ENCODE results near the gene LSP1. TPM values are rescaled to one million over a fixed set of nuclear protein-coding genes. Genes with fewer than 3 reads are reported as not detected.

The LSP1 gene
- total RNA-seq, 1 donor from 2014 or later: 22.9 TPM

DNA sequence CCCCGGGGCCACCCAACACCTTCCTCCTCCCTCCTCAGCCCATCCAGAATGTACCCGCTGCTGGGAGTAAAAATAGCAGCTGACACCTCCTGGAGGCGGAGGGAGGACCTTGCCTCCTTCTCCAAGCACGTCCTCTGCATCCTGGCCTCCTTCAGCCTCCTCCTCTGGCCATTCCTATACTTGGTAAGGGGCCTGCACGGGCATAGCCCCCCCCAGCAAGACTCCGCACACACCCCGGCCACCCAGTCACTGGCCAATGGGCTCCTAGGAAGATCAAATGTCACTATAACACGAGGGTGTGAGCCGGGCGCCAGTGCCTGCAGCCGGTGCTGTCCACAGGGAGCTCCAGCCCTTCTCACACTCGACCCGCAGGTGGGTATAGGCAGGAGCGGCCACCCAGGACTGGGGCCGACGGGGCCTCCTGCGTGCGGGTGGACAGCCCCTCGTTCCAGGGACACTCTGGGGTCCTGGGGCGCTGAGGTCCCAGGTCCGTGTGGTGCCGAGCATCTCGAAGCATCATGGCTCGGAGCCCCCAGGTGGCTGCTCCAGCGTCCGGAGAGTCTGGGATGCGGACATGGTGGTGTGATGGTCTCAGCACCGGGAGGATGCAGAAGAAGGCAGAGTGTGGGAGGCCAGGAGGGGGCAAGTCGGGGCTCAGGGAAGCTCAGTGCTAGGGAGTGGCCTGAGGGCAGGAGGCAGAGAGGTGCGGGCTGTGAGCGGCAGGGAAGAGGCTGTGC lies 66.7 kb downstream of the LSP1 start, which contains the start of gene TNNT3:
TNNT3 (plus strand) TSS at position 313 of the 737 bp plus-strand sequence. CDS start 3,172 bp downstream, outside the sequence.
- ATAC-seq (peak; percentile 35), DNase-seq (peak; percentile 48)
- intact Hi-C loops (cut with micrococcal nuclease): no loop called here

- DNase-seq (no peak), ATAC-seq (no peak)
- intact Hi-C loops (cut with micrococcal nuclease): no loop called here
Observed at GRCh38 chr11:1920128-1920908, 67.4 kb downstream of the LSP1 start.

- no peak for ATAC-seq
- intact Hi-C loops (cut with micrococcal nuclease): no loop called here
- DNase-seq: peak; percentile 37
Observed at GRCh38 chr11:1920909-1921573, 68.2 kb downstream of the LSP1 start.

DNA sequence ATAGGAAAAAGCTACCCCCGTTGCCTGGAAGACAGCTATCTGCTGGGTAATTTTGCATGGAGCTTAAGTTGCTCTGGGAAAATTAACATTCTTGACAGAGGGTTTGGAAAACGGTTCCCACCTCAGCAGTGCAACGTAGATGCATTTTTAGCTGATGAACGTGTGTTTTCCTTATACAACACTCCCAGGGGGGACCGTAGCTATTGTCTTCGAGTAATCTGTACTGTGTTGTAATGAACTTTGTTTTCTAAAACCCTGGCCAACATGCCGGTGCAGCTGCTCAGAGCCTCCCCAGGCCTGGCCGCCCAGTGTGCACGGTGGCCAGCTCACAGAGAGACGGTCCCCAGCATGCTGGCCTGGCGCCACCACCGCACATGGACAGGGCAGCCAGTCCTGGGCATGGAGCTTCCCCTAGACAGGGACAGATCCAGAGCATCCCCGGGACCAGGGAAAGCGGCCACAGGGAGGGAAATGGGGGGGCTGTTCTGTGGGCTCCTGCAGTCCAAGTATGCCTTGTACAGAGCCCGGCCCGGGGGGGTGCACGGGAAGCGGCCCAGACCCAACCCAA lies 68.8 kb downstream of the LSP1 start:
- DNase-seq (peak; percentile 71), ATAC-seq (peak; percentile 29)
- intact Hi-C loops (cut with micrococcal nuclease): no loop called here

DNA sequence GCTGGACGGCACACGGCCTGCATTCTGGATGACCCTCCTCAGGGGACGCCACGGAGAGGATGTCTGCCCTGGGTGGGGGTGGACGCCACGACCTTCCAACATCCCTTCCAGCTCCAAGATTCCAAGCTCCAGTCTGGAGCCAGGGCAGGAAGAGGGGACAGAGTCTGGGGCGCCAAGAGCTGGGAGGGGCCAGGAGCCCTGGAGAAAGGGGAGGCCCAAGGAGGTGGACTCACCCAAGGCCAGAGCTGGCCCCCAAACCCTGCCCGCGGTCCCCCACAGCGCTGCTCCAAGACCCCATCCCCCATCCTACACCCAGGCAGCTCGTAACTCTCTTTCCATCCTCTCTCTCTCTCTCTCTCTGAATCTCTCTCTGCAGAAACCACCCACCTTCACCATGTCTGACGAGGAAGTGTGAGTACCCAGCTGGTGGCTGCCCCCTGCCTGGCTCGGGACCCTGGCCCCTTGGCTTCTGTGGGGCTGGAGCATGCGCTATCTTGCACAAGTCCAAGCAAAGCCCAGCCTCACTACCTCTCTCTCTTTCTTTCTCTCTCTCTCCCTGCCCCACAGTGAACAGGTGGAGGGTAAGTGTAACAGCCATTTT lies 69.7 kb downstream of the LSP1 start:
- intact Hi-C loops (cut with micrococcal nuclease): no loop called here
- peak; percentile 58 for DNase-seq
- ATAC-seq: peak; percentile 10

DNA sequence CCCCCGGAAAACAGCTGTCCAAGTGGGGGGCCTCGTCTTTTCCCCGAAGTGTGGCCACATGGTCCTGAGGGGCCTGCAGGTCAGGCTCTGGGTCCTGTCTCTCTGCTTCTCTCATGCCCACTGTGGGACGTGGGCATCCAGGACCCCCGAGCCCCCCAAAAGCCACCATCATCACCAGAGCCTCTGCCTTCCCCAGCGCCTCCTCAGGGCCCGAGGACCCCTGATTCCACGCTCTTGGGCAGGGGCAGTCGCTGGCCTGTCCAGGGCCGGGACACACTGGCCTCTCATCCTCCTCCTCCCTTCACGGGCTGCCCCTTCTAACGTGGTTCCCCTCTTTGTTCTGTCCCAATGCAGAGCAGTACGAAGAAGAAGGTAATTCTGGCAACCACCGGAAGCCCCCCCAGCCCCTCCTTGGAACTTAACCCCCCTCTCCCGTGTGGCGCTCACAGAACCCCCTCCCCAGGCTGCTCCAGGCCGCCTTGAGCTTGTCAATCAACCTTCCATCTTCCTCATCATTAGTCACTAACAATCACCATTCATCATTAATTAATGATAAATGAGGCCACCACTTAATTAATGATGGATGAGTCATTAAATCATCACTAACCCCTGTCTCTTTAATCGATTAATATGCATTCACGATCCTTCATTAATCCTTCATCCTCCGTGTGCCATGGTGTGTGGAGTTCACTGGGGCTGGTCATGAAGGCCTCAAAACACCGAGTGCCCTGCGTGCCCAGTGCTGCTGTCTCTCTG lies 70.5 kb downstream of the LSP1 start:
- DNase-seq (peak; percentile 19), ATAC-seq (no peak)
- intact Hi-C loops (cut with micrococcal nuclease): no loop called here

DNA sequence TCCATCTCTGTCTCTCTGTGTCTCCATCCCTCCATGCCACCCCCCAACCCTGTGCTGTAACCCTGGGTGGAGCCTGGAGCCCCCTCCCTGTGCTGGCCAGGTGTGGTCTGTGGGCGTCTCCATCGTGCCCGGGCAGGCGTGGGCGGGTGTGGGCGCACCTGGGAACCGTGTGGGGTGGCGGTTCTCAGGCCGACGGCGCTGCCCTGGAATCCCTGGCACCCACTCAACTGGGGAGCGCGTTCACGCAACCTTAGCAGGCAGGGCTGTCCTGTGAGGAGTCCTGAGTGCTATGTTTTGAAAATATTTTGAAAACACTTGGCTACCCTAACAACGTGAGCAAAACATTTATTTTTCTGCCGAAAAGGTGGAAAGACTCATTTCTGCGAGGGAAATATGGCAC lies 71.3 kb downstream of the LSP1 start:
- DNase-seq (peak; percentile 23), ATAC-seq (no peak)
- intact Hi-C loops (cut with micrococcal nuclease): no loop called here

DNA sequence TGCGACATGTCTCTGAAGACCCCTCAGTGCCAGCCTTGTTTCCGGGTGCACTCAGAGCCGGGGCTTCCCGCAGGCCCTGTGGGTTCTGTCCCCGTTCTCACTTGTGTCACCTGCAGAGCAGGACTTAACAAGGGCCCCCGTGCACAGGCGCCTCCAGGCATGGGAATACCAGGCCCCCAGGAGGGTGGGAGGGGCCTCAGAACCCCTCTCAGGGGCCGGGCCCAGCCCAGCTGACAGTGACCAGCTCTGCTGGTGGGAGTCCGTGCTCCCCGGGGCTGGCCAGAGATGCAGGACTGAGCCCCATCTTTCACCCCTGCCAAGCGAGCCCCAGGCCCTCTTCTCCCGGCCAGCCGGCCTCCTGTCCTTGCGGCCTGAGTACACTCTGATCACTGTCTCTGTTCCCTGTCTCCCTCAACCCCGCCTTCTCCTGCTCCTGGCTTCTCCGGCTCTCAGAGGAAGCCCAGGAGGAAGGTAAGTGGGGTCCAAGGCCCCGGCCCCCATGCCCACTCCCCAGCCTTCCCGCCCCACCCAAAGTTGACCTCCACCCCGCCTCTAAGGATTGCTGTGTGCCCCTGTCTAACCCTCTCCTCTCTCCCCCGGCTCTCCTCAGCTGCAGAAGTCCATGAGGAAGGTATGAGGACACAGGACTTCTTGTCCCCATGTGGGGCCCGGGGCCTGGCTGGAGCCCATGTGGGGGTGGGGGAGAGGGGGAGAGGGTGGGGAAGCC lies 71.9 kb downstream of the LSP1 start:
- ATAC-seq (no peak), DNase-seq (peak; percentile 28)
- intact Hi-C loops (cut with micrococcal nuclease): no loop called here

DNA sequence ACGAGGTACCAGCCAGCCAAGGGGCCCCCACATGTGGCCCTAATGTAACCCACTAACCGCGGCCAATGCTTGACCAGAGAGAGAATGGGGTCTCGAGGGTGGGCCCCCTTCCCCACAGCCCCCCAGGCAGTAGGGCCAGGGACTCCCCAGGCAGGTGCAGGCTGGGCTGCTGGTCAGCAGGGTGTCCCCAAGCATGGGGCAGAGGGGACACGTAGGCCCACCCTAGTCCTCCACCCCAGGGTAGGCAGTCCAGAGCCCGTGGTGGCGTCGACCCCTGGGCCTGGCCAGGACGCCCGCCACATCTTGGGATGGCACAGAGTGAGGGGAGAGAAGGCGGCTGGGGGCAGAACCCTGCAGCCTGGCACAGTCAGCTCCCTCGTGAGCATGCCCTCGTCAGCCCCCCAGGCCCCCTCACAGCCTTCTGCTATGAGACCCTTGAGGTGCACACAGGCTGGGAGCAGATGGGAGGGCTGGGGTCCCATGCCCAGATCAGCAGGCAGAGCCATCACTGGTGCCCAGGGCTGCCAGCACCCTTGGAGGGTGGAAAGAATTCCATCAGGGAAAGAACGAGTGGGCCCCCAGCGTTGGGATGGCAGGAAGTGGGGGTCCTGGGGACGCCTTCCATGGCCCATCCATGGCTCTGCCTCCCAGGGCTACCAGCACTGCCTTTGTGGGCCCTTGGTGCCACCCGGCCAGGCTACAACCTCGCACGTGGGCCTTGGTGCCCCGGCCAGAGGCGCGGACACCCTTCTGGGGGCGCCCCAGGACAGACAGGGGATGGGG lies 72.7 kb downstream of the LSP1 start:
- intact Hi-C loops (cut with micrococcal nuclease): no loop called here
- no peak for ATAC-seq
- DNase-seq: peak; percentile 27

- DNase-seq (no peak), ATAC-seq (peak; percentile 6)
- intact Hi-C loops (cut with micrococcal nuclease): no loop called here
Observed at GRCh38 chr11:1926156-1927025, 73.5 kb downstream of the LSP1 start.

DNA sequence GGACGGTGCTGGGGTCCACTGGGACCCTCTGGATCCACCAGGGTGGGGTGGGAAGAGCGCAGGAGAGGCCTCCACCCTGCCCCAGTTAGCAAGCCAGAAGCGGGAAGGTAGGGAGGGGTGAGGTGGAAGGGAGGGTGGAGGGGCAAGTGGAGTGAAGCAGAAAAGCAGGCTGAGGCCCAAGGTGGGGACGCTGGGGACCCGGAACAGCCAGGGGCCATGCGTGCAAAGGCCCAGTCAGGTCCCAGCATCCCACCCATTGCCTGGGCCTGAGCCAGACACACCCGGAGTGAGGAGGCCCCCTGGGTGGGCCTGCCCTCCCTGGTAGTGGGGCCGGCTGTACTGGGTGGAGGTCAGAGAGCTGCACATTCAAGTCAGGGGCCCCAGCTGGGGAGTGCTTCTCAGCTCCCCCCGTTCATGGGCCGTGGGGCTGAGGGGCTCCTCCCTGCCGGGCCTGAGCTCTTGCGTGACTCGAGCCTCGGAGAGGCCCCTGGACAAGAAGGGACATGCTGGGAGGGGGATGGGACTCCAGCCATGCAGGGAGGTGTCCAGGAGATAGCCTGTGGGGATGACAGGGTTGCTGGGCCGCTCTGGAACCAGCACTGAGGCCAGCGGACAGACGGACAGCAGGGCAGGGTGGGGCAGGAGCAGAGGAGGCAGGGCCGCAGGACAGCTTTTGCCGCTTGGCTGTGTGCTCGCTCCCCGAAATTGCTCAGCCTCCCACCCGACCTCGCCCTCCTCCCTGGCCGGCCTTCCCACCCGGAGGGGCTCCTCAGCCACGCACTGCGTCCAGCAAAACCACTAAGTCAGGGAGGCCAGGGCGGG lies 74.4 kb downstream of the LSP1 start:
- DNase-seq (peak; percentile 60), ATAC-seq (peak; percentile 51)
- intact Hi-C loops (cut with micrococcal nuclease): no loop called here

GRCh38 chr11:1927848-1928469 lies 75.1 kb downstream of the LSP1 start:
- DNase-seq (peak; percentile 24), ATAC-seq (no peak)
- intact Hi-C loops (cut with micrococcal nuclease): no loop called here

- DNase-seq (no peak), ATAC-seq (peak; percentile 5)
- intact Hi-C loops (cut with micrococcal nuclease): no loop called here
Observed at GRCh38 chr11:1928470-1928890, 75.6 kb downstream of the LSP1 start.

- DNase-seq (peak; percentile 31), ATAC-seq (no peak)
Observed at GRCh38 chr11:1928891-1929541, 76.1 kb downstream of the LSP1 start.

More at GRCh38 chr11:1928891-1929541, 76.1 kb downstream of the LSP1 start:
- intact Hi-C loops (cut with micrococcal nuclease): no loop called here
